HUES6 (cell line): Measurements from ENCODE around the gene NUAK1.

Experiments
- H3K27ac ChIP-seq: 2 replicates; pipeline ENCODE4 v1.7.0; 2013; ENCODE audit warnings: low read depth, mild to moderate bottlenecking, low read length, inconsistent platforms
- H3K27me3 ChIP-seq: 2 replicates; pipeline ENCODE4 v1.6.1; 2013; ENCODE audit warnings: low read length; ENCODE audit not compliant: control insufficient read depth, insufficient read depth
- H3K36me3 ChIP-seq: 2 replicates; pipeline ENCODE4 v1.6.1; 2013; ENCODE audit warnings: low read length; ENCODE audit not compliant: control insufficient read depth, insufficient read depth
- H3K4me1 ChIP-seq: 2 replicates; pipeline ENCODE4 v1.6.1; 2013; ENCODE audit warnings: low read length; ENCODE audit not compliant: control insufficient read depth, insufficient read depth
- H3K4me3 ChIP-seq: 2 replicates; pipeline ENCODE4 v1.5.1; 2013; ENCODE audit warnings: low read depth, low read length
- H3K9ac ChIP-seq: one replicate; pipeline ENCODE4 v1.6.1; 2013; ENCODE audit warnings: mild to moderate bottlenecking, low read length
- H3K9me3 ChIP-seq: 2 replicates; pipeline ENCODE4 v1.6.1; 2013; ENCODE audit warnings: low read depth, low read length; ENCODE audit not compliant: control insufficient read depth, insufficient read depth

NUAK1 gene

DNA sequence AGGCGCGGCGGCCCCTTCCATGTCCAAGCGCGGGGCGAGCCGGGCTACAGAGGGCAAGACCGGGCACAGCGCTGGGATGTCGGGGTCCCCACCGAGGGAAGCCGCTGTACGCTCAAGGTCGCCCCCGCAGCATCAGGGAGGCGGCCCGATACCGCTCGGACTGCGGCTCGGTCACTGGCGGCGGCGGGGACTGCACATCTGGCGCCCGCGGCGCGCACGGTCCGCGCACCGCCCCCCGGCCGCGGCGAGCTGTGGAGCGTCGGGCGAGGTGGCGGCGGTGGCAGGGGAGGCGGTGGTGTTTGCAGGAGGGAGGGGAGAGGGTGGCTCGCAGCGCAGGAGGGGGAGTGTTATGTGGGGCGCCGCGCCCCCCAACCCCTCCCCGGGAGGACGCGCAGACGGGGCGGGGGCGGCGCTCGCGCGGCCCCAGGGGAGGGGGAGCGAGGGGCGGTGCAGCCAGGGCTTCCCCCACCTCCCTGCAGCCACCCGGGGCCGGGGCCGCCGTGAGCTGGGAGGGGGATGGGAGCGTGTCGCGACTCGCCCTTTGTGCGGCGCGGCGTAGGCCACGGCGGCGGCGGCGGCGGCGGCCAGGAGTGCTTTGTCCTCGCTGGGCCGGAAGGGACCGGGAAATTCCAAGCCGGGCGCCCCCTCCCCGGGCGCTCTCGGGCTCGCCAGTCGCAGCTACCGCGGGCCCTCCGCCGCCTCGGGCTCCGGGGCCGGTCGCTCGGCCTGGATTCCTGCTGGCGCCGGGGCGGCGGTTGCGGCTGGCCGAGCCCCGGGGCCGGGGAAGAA is at the start of gene NUAK1:
NUAK1 (minus strand) TSS at position 322 of the 789 bp plus-strand sequence; CDS start at position 21, 301 bp downstream.
- Histone ChIP-seq H3K9ac (peak within 1 kb of the TSS; percentile 99), H3K4me1 (peaks cover 59% of the 10 kb centered on the region), H3K36me3 (no peaks in the 10 kb centered on the region; the same call in 1 of the 2 replicates), H3K4me3 (peak within 1 kb of the TSS; percentile 86), H3K27me3 (peaks cover 6% of the 10 kb centered on the region; the same call in 1 of the 2 replicates), H3K27ac (peak within 1 kb of the TSS; percentile 99), H3K9me3 (no peaks in the 10 kb centered on the region)

- Histone ChIP-seq H3K4me1 (peaks cover 12% of the 10 kb centered on the region), H3K9ac (no peak overlapping the region), H3K27ac (no peak overlapping the region)
These were observed 49.5 kb upstream of the NUAK1 start for GRCh38 chr12:106188256-106188655.

DNA sequence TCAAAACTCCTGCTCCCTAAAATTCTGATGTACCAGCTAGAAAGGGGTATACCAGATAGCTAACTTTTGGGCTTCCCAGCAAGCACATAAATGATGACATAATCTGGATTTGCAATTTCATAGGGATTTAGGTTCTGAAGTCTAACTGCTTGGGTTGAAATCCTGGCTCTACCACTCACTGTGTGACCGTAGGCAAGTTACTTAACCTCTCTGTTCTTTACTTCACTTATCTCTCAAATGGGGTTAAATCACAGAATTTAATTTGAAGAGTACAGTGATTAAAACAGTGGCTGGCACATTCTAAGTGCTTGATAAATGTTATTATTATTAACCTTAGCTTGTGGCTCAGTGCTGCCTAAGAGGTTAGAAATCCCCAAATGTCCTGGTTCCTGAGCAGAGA is 49.1 kb upstream of the NUAK1 start:
- H3K9me3 ChIP-seq, result no peaks in the 10 kb centered on the region
- H3K4me3 ChIP-seq, result no peak overlapping the region
- peaks cover 12% of the 10 kb centered on the region for H3K4me1 ChIP-seq
- no peak overlapping the region for H3K9ac ChIP-seq
- no peak overlapping the region for H3K27ac ChIP-seq
- H3K27me3 ChIP-seq, result no peaks in the 10 kb centered on the region
- no peaks in the 10 kb centered on the region for H3K36me3 ChIP-seq

More at GRCh38 chr12:106188256-106188655, 49.5 kb upstream of the NUAK1 start:
- Histone ChIP-seq H3K9me3 (no peaks in the 10 kb centered on the region), H3K27me3 (no peaks in the 10 kb centered on the region), H3K36me3 (no peaks in the 10 kb centered on the region), H3K4me3 (no peak overlapping the region)

GRCh38 chr12:106187155-106187789 is 48.5 kb upstream of the NUAK1 start:
- Histone ChIP-seq H3K4me3 (no peak overlapping the region), H3K9ac (no peak overlapping the region), H3K4me1 (peaks cover 12% of the 10 kb centered on the region), H3K27ac (no peak overlapping the region), H3K9me3 (no peaks in the 10 kb centered on the region), H3K36me3 (no peaks in the 10 kb centered on the region), H3K27me3 (no peaks in the 10 kb centered on the region)

DNA sequence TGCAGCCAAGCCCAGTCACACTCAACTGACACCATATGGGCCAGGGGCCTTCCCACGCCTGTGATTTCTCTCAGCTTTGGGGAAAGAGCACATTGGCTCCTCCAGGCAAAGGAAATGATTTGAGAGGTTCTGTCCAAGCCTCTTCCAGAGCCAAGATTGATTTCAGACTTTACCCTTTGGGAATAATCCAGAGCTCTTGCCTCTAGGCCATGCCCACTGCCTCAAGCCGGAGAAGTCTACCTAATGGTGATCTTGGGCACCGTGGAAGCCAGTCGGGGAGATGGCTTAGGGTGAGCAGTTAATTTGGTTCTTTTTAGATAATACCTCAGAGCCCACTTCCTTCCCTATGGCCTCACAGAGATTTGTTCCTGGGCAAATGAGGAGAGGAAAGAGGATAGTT is 45.0 kb upstream of the NUAK1 start:
- no peak overlapping the region for H3K9ac ChIP-seq
- peaks cover 18% of the 10 kb centered on the region for H3K4me1 ChIP-seq
- H3K27ac ChIP-seq, result no peak overlapping the region
- H3K27me3 ChIP-seq, result no peaks in the 10 kb centered on the region
- no peak overlapping the region for H3K4me3 ChIP-seq
- no peaks in the 10 kb centered on the region for H3K36me3 ChIP-seq
- no peaks in the 10 kb centered on the region for H3K9me3 ChIP-seq

- no peak overlapping the region for H3K9ac ChIP-seq
- H3K4me3 ChIP-seq, result no peak overlapping the region
- no peak overlapping the region for H3K27ac ChIP-seq
- H3K9me3 ChIP-seq, result no peaks in the 10 kb centered on the region
- H3K4me1 ChIP-seq, result peaks cover 16% of the 10 kb centered on the region
- no peaks in the 10 kb centered on the region for H3K36me3 ChIP-seq
- H3K27me3 ChIP-seq, result no peaks in the 10 kb centered on the region
These were observed 42.8 kb upstream of the NUAK1 start for GRCh38 chr12:106181401-106182114.

GRCh38 chr12:106179086-106179485 is 40.3 kb upstream of the NUAK1 start:
- H3K4me1 ChIP-seq, result peaks cover 16% of the 10 kb centered on the region
- no peak overlapping the region for H3K9ac ChIP-seq
- no peaks in the 10 kb centered on the region for H3K27me3 ChIP-seq
- no peak overlapping the region for H3K27ac ChIP-seq
- H3K4me3 ChIP-seq, result no peak overlapping the region
- H3K36me3 ChIP-seq, result no peaks in the 10 kb centered on the region
- H3K9me3 ChIP-seq, result no peaks in the 10 kb centered on the region

GRCh38 chr12:106178562-106178961 is 39.8 kb upstream of the NUAK1 start:
- no peak overlapping the region for H3K9ac ChIP-seq

DNA sequence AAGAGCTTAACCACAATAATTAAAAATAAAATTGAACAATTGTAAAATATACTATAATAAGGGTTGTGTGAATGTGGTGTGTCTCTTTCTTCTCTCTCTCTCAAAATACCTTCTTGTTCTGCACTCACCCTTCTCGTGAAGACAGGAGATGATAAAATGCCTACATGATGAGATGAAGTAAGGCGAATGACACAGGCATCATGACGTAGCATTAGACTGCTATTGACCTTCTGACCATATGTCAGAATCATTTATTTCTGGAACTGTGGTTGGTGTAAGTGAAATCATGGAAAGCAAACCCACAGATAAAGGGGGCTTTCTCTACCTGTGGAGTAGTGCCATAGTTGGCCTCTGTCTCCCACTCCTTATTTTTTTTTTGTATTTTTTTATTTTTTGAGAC is 37.8 kb upstream of the NUAK1 start:
- Histone ChIP-seq H3K4me1 (peaks cover 16% of the 10 kb centered on the region), H3K27me3 (no peaks in the 10 kb centered on the region), H3K36me3 (no peaks in the 10 kb centered on the region), H3K27ac (no peak overlapping the region), H3K9ac (no peak overlapping the region), H3K9me3 (no peaks in the 10 kb centered on the region), H3K4me3 (no peak overlapping the region)

More at GRCh38 chr12:106178562-106178961, 39.8 kb upstream of the NUAK1 start:
- Histone ChIP-seq H3K36me3 (no peaks in the 10 kb centered on the region), H3K27me3 (no peaks in the 10 kb centered on the region), H3K4me3 (no peak overlapping the region), H3K27ac (no peak overlapping the region), H3K4me1 (peaks cover 16% of the 10 kb centered on the region), H3K9me3 (no peaks in the 10 kb centered on the region)

- no peaks in the 10 kb centered on the region for H3K36me3 ChIP-seq
- no peak overlapping the region for H3K27ac ChIP-seq
- no peak overlapping the region for H3K4me3 ChIP-seq
- H3K9me3 ChIP-seq, result no peaks in the 10 kb centered on the region
- H3K9ac ChIP-seq, result no peak overlapping the region
- H3K27me3 ChIP-seq, result no peaks in the 10 kb centered on the region
- H3K4me1 ChIP-seq, result peaks cover 16% of the 10 kb centered on the region
These were observed 36.1 kb upstream of the NUAK1 start for GRCh38 chr12:106174876-106175275.

- Histone ChIP-seq H3K4me3 (no peak overlapping the region), H3K9ac (no peak overlapping the region), H3K27ac (no peak overlapping the region), H3K36me3 (no peaks in the 10 kb centered on the region), H3K27me3 (no peaks in the 10 kb centered on the region), H3K9me3 (no peaks in the 10 kb centered on the region), H3K4me1 (peaks cover 6% of the 10 kb centered on the region)
These were observed 34.7 kb upstream of the NUAK1 start for GRCh38 chr12:106173442-106173841.
